Body of pancreas (tissue), 4 donors: Measurements from ENCODE around the gene PRPF39. TPM values are rescaled to one million over a fixed set of nuclear protein-coding genes. Genes with fewer than 3 reads are reported as not detected.

ENCODE experiments used
- ATAC-seq: fragments of 150-250 bp; one replicate; pipeline ENCODE4 v1.9.1; 2016
- DNase-seq, 4 donors: peaks; one replicate each; pipeline ENCODE4 v3.0.0-alpha.2; 2019
- H3K27ac ChIP-seq, 4 donors: fragments of 200-600 bp; sonication (generic); 1 replicate in 3 of 4; 2 replicates in 1 of 4; pipeline versions ENCODE4 v1.5.1 to v1.6.1; 2016 to 2019; ENCODE audit warnings: mild to moderate bottlenecking in 1 of 4, mixed read lengths in 1 of 4, moderate library complexity in 1 of 4
- H3K27me3 ChIP-seq, 2 donors: fragments of 200-600 bp; sonication (generic); one replicate each; pipeline ENCODE4 v1.6.0; 2016; ENCODE audit warnings: mild to moderate bottlenecking in 1 of 2
- H3K36me3 ChIP-seq, 2 donors: fragments of 200-600 bp; sonication (generic); replicated peaks in 1 of 2; 2 replicates each; pipeline ENCODE4 v1.5.1; 2016; ENCODE audit warnings: low read depth in 2 of 2; ENCODE audit not compliant: insufficient read depth in 1 of 2
- H3K4me1 ChIP-seq: fragments of 200-600 bp; sonication (generic); one replicate; pipeline ENCODE4 v1.6.0; 2016
- H3K4me3 ChIP-seq, 2 donors: fragments of 200-600 bp; sonication (generic); 1 replicate in 1 of 2; 2 replicates in 1 of 2; pipeline ENCODE4 v1.5.1; 2016 to 2019
- H3K9me3 ChIP-seq, 3 donors: fragments of 200-600 bp; sonication (generic); 1 replicate in 2 of 3; 2 replicates in 1 of 3; pipeline ENCODE4 v1.5.1; 2016
- POLR2A ChIP-seq, 3 donors: fragments of 450-650 bp; IDR thresholded peaks; one replicate each; pipeline ENCODE4 v1.6.1; 2016; ENCODE audit warnings: antibody characterized with exemption in 3 of 3, mild to moderate bottlenecking in 2 of 3
- WGBS, 2 donors: methylation state at CpG; one replicate each; pipeline ENCODE4 v1.1.5; 2017; 5-methylcytosine and 5-hydroxymethylcytosine counted together
- intact Hi-C: fragments of 100-400 bp; cut with DNase I; formaldehyde crosslinking; loops from one replicate; pipeline ENCODE4 v1.15.1; 2023
- total RNA-seq, 2 donors: library from RNA; depleted of rRNA; stranded (reverse); fragments of >200 nt; gene quantifications; one replicate each; pipeline ENCODE4 v1.1.0, GENCODE V29; 2016
- TF ChIP-seq, protein P1 (sequence below), 7 experiments: fragments of 450-650 bp in 4 of 7; fragments of 200-600 bp in 3 of 7; sonication (generic) in 3 of 7; IDR thresholded peaks; one replicate each; pipeline ENCODE4 v1.5.1; 2016 to 2019; ENCODE audit warnings: antibody characterized with exemption in 7 of 7

Gene PRPF39
- total RNA-seq, 2 donors from 2014 or later, result 21.4 to 28.8 TPM

DNA sequence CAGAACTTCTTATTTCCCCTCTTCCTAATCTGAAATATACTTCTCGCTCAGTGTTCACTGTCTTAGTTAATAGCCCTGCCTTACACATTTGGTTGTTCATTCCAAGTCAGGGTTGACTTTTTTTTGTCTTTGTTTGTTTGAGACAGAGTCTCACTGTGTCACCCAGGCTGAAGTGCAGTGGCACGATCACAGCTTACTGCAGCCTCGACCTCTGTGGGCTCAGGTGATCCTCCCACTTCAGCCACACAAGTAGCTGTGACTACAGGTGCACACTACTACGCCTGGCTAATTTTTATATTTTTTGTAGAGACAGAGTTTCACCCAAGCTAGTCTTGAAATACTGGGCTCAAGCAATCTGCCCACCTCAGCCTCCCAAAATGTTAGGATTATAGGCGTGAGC, 42.3 kb upstream of the PRPF39 start:
- 90 to 94% methylated on average over 5 of the region's 5 CpGs for WGBS, 2 donors
- H3K27ac ChIP-seq, result no peak overlapping the region
- no peak for DNase-seq
- H3K27me3 ChIP-seq, result no peaks in the 10 kb centered on the region
- TF ChIP-seq POLR2A (IDR thresholded peaks at IDR 0.05), result no peak
- TF ChIP-seq, protein P1, sequence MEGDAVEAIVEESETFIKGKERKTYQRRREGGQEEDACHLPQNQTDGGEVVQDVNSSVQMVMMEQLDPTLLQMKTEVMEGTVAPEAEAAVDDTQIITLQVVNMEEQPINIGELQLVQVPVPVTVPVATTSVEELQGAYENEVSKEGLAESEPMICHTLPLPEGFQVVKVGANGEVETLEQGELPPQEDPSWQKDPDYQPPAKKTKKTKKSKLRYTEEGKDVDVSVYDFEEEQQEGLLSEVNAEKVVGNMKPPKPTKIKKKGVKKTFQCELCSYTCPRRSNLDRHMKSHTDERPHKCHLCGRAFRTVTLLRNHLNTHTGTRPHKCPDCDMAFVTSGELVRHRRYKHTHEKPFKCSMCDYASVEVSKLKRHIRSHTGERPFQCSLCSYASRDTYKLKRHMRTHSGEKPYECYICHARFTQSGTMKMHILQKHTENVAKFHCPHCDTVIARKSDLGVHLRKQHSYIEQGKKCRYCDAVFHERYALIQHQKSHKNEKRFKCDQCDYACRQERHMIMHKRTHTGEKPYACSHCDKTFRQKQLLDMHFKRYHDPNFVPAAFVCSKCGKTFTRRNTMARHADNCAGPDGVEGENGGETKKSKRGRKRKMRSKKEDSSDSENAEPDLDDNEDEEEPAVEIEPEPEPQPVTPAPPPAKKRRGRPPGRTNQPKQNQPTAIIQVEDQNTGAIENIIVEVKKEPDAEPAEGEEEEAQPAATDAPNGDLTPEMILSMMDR (IDR thresholded peaks at IDR 0.05), result no peak
- intact Hi-C loops, result no loop called here
- no peak overlapping the region for H3K4me3 ChIP-seq
- no peaks in the 10 kb centered on the region for H3K4me1 ChIP-seq
- no peak for ATAC-seq
- no peaks in the 10 kb centered on the region for H3K9me3 ChIP-seq
- peaks cover 0 to 10% of the 10 kb centered on the region in 2 donors for H3K36me3 ChIP-seq

DNA sequence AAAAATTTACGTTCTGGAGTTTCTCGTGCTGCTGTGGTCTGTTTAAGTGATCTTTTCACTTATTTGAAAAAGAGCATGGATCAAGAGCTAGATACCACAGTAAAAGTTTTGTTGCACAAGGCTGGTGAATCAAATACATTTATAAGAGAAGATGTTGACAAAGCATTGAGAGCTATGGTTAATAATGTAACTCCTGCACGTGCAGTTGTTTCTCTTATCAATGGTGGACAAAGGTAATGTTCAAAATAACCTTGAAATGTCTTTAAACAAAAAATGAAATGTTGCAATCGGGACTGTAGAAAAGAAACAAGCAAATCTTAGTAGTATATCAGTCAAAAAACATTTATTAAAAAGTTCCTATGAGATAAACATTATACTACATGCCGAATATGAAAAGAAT, 39.3 kb upstream of the PRPF39 start:
- Histone ChIP-seq H3K27me3 (no peaks in the 10 kb centered on the region), H3K27ac (no peak overlapping the region), H3K4me3 (no peak overlapping the region), H3K9me3 (no peaks in the 10 kb centered on the region), H3K4me1 (no peaks in the 10 kb centered on the region), H3K36me3 (peaks cover 0 to 2% of the 10 kb centered on the region in 2 donors)
- ATAC-seq, result no peak
- WGBS, 2 donors, result 45 to 57% methylated on average over 5 of the region's 5 CpGs
- DNase-seq, result no peak
- TF ChIP-seq, protein P1 (IDR thresholded peaks at IDR 0.05), result no peak
- TF ChIP-seq POLR2A (IDR thresholded peaks at IDR 0.05), result no peak
- intact Hi-C loops, result no loop called here

DNA sequence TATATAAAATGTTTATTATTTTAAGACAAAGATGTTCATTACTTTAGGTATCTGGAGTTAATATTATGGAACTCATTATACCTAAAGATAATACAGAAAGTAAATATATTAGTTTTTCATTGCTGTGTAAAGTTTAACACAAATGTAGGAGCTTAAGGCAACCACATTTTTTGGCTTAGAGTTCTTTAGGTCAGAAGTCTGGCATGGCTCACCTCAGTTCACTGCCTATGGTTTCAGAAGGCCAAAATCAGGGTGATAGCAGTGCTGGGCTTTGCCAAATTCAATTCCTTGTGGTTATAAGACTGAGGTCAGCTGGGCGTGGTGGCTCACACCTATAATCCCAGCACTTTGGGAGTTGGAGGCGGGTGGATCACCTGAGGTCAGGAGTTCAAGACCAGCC, 35.5 kb upstream of the PRPF39 start:
- DNase-seq (no peak), ATAC-seq (no peak)
- TF ChIP-seq, protein P1 (IDR thresholded peaks at IDR 0.05), result no peak
- no peak for TF ChIP-seq POLR2A (IDR thresholded peaks at IDR 0.05)
- Histone ChIP-seq H3K36me3 (peaks cover 0 to 8% of the 10 kb centered on the region in 2 donors), H3K4me3 (no peak overlapping the region), H3K4me1 (no peaks in the 10 kb centered on the region), H3K9me3 (no peaks in the 10 kb centered on the region), H3K27ac (no peak overlapping the region), H3K27me3 (no peaks in the 10 kb centered on the region)
- intact Hi-C loops, result no loop called here
- WGBS, 2 donors, result 88 to 97% methylated on average over 2 of the region's 2 CpGs

DNA sequence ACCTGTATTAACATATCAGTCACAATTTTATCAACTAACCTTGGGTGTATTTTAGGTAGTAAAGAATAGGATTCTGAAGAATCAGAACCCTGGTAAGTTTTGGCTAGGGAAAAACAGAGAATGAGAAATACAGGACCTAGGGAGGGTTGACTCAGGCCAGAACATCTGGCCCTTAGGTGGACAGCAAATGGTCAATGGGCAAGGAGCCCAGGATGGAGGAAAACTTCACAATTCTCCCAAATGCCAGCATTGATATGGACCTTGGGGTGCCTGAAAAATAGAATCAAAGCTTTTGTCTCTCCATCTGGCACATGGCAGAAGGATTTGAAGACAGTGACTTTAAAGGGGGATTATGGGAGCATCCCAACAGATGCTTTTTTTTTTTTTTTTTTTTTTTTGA, 32.7 kb upstream of the PRPF39 start:
- intact Hi-C loops, result no loop called here
- H3K4me1 ChIP-seq, result no peaks in the 10 kb centered on the region
- DNase-seq, result no peak
- TF ChIP-seq, protein P1 (IDR thresholded peaks at IDR 0.05), result no peak
- no peak for TF ChIP-seq POLR2A (IDR thresholded peaks at IDR 0.05)
- H3K9me3 ChIP-seq, result no peaks in the 10 kb centered on the region
- no peak for ATAC-seq
- H3K27me3 ChIP-seq, result no peaks in the 10 kb centered on the region
- H3K27ac ChIP-seq, result no peak overlapping the region
- no peak overlapping the region for H3K4me3 ChIP-seq
- H3K36me3 ChIP-seq, result peaks cover 6 to 7% of the 10 kb centered on the region in 2 donors

DNA sequence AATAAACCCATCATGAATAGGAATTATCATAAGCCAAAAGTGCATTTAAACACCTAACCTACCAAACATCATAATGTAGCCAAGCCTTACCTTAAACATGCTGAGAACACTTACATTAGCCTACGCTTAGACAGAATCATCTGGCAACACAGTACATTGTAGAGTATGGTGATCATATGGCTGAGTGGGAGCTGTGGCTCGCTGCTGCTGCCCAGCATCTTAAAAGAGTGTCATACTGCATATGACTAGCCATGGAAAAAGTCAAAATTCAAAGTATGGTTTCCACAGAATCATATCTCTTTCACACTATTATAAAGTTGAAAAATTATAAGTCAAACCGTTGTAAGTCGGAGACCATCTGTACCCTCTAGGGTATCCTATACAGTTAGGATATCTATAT, 32.0 kb upstream of the PRPF39 start:
- DNase-seq (no peak), ATAC-seq (no peak)
- TF ChIP-seq, protein P1 (IDR thresholded peaks at IDR 0.05), result no peak
- no peak for TF ChIP-seq POLR2A (IDR thresholded peaks at IDR 0.05)
- Histone ChIP-seq H3K27me3 (no peaks in the 10 kb centered on the region), H3K4me1 (no peaks in the 10 kb centered on the region), H3K9me3 (no peaks in the 10 kb centered on the region), H3K27ac (no peak overlapping the region), H3K4me3 (no peak overlapping the region), H3K36me3 (peaks cover 6 to 7% of the 10 kb centered on the region in 2 donors)
- intact Hi-C loops, result no loop called here
- 95% methylated on average over 4 of the region's 4 CpGs for WGBS, 2 donors
